GM12878 (cell line): ENCODE results near the gene PEX12. TPM values are rescaled to one million over a fixed set of nuclear protein-coding genes. Genes with fewer than 3 reads are reported as not detected.

Experiments
- ATAC-seq: fragments of 200-7000 bp; cut with Tn5 transposase; 3 replicates; pipeline ENCODE4 v1.9.1; 2020; ENCODE audit warnings: mild to moderate bottlenecking, moderate library complexity
- BruUV-seq: library from RNA; stranded (reverse); fragments of 400-500 nt; replicated peaks from 2 replicates; lab custom pipeline; 2021; lab: Mats Ljungman, UMichigan
- CTCF ChIA-PET: fragments of 300-600 bp; sonication (Branson Sonifier 250); formaldehyde crosslinking; extraction: SDS; loops from one replicate; lab custom pipeline; 2021; ENCODE audit warnings: inconsistent platforms; lab: Yijun Ruan, JAX
- POLR2A ChIA-PET: fragments of 350-600 bp; formaldehyde crosslinking; extraction: SDS; loops from one replicate; lab custom pipeline; 2021; ENCODE audit warnings: inconsistent platforms; lab: Charles Lee
- RAD21 ChIA-PET: fragments of 300-600 bp; sonication (Branson Sonifier 250); formaldehyde crosslinking; loops from one replicate; lab custom pipeline; 2023; ENCODE audit warnings: antibody characterized with exemption; ENCODE audit not compliant: unreplicated experiment; lab: Charles Lee
- SMC1A ChIA-PET: fragments of 300-600 bp; sonication (Branson Sonifier 250); formaldehyde crosslinking; loops from one replicate; lab custom pipeline; 2023; ENCODE audit not compliant: unreplicated experiment, uncharacterized antibody; lab: Charles Lee
- DNase-seq: peaks from one replicate; pipeline ENCODE4 v3.0.0-alpha.2; 2011; ENCODE audit warnings: low read depth, low spot score
- FAIRE-seq: peaks from 3 replicates; lab custom pipeline; 2011; peaks lifted over from hg19 to GRCh38; lab: Jason Lieb, UNC
- H2AFZ ChIP-seq: 2 replicates; pipeline ENCODE4 v1.6.0; 2011; ENCODE audit warnings: low read depth, low read length, control low read depth; ENCODE audit not compliant: control insufficient read depth
- H3K27ac ChIP-seq: 2 replicates; pipeline ENCODE4 v1.5.1; 2011; ENCODE audit warnings: control low read depth; ENCODE audit not compliant: control insufficient read depth, insufficient read depth
- H3K27me3 ChIP-seq, 2 experiments: replicated peaks in 1 of 2; 2 replicates each; pipeline versions ENCODE4 v1.6.0 to v1.6.1; 2011; ENCODE audit warnings: low read length in 1 of 2; ENCODE audit not compliant: control insufficient read depth in 2 of 2, insufficient read depth in 2 of 2
- H3K36me3 ChIP-seq, 2 experiments: 2 replicates each; pipeline ENCODE4 v1.5.1; 2011; ENCODE audit warnings: low read length in 1 of 2; ENCODE audit not compliant: control insufficient read depth in 2 of 2, insufficient read depth in 2 of 2
- H3K4me1 ChIP-seq: 2 replicates; pipeline ENCODE4 v1.6.1; 2011; ENCODE audit warnings: mild to moderate bottlenecking, low read length, moderate library complexity, mixed read lengths; ENCODE audit not compliant: control insufficient read depth, insufficient read depth
- H3K4me2 ChIP-seq: 2 replicates; pipeline ENCODE4 v1.6.0; 2011; ENCODE audit warnings: control low read depth; ENCODE audit not compliant: control insufficient read depth, insufficient read depth
- H3K4me3 ChIP-seq: fragments of 200-600 bp; sonication (generic); 2 replicates; pipeline ENCODE4 v1.5.1; 2016
- H3K79me2 ChIP-seq: 2 replicates; pipeline ENCODE4 v1.6.0; 2011; ENCODE audit warnings: low read length; ENCODE audit not compliant: control insufficient read depth, insufficient read depth
- H3K9ac ChIP-seq: 2 replicates; pipeline ENCODE4 v1.8.0; 2011; ENCODE audit warnings: low read length, control low read depth, mixed read lengths; ENCODE audit not compliant: control insufficient read depth, insufficient read depth
- H3K9me3 ChIP-seq: replicated peaks from 3 replicates; pipeline ENCODE4 v1.5.1; 2011; ENCODE audit warnings: mild to moderate bottlenecking, low read length; ENCODE audit not compliant: control insufficient read depth, insufficient read depth
- H4K20me1 ChIP-seq: 2 replicates; pipeline ENCODE4 v1.6.0; 2011; ENCODE audit not compliant: control insufficient read depth, insufficient read depth
- BHLHE40 ChIP-seq, 2 experiments: fragments of 450-650 bp in 1 of 2; IDR thresholded peaks; 2 replicates each; pipeline ENCODE4 v1.6.1; 2011 to 2017; ENCODE audit warnings: low read depth in 2 of 2, borderline replicate concordance in 1 of 2, improper control_type of control experiment in 1 of 2, low read length in 1 of 2, mild to moderate bottlenecking in 1 of 2
- CBX3 ChIP-seq: fragments of 200-600 bp; sonication (generic); IDR thresholded peaks from 2 replicates; pipeline ENCODE4 v1.6.1; 2016; ENCODE audit warnings: low read depth, borderline replicate concordance
- EGR1 ChIP-seq, 2 experiments: IDR thresholded peaks; 1 replicate in 1 of 2; 2 replicates in 1 of 2; pipeline ENCODE4 v1.6.1; 2011 to 2012; ENCODE audit warnings: low read depth in 2 of 2, low read length in 2 of 2, borderline replicate concordance in 1 of 2, mild to moderate bottlenecking in 1 of 2, moderate library complexity in 1 of 2
- WGBS: methylation state at CpG from one replicate; pipeline ENCODE4 v1.1.6; 2016; ENCODE audit warnings: low lambda C conversion rate; ENCODE audit not compliant: insufficient replicate concordance, insufficient coverage; ENCODE audit errors: missing lambda C conversion rate; 5-methylcytosine and 5-hydroxymethylcytosine counted together
- in situ Hi-C: fragments of 300-500 bp; cut with MboI; formaldehyde crosslinking; loops from 9 replicates; pipeline ENCODE4 v1.14.3; 2018; ENCODE audit warnings: mixed read lengths
- intact Hi-C: fragments of 100-400 bp; cut with micrococcal nuclease; formaldehyde crosslinking; loops from one replicate; pipeline ENCODE4 v1.14.2; 2022; ENCODE audit not compliant: unreplicated experiment
- polyA plus RNA-seq, 11 experiments: library from polyadenylated mRNA; depleted of rRNA in 4 of 11; unstranded in 6 of 11; stranded (reverse) in 5 of 11; fragments of >200 nt; fragmentation: Nextera tagmentation in 4 of 11; fragmentation: Illumina TruSeq in 1 of 11; extraction: Ambion mirVana in 4 of 11; extraction: Trizol in 1 of 11; gene quantifications; 1 replicate in 1 of 11; 2 replicates in 10 of 11; pipeline versions ENCODE4 v1.2.1 to v1.2.3, GENCODE V29; 2011 to 2016; ENCODE audit warnings: inconsistent platforms in 2 of 11, missing spikeins in 2 of 11, low read depth in 1 of 11
- total RNA-seq, 4 experiments: library from RNA; depleted of rRNA in 3 of 4; stranded (reverse); fragments of >200 nt in 3 of 4; fragmentation: Illumina TruSeq in 1 of 4; extraction: Trizol in 1 of 4; gene quantifications; 2 replicates each; pipeline versions ENCODE4 v1.2.1 to v1.2.3, GENCODE V29; 2013 to 2021
- TF ChIP-seq, protein P1 (sequence below): IDR thresholded peaks from 2 replicates; pipeline ENCODE4 v1.6.1; 2012; ENCODE audit warnings: low read depth, low read length, improper control_type of control experiment
- TF ChIP-seq, protein P2 (sequence below): fragments of 450-650 bp; IDR thresholded peaks from 2 replicates; pipeline ENCODE4 v1.6.1; 2016; ENCODE audit warnings: mild to moderate bottlenecking, moderate library complexity, borderline replicate concordance

PEX12 gene
- total and polyA plus RNA-seq, 10 of the 15 experiments (the other 5 are each of a cell fraction or from before 2014, with no cell fraction given): 2.9 to 15.8 (median 4.6) TPM

DNA sequence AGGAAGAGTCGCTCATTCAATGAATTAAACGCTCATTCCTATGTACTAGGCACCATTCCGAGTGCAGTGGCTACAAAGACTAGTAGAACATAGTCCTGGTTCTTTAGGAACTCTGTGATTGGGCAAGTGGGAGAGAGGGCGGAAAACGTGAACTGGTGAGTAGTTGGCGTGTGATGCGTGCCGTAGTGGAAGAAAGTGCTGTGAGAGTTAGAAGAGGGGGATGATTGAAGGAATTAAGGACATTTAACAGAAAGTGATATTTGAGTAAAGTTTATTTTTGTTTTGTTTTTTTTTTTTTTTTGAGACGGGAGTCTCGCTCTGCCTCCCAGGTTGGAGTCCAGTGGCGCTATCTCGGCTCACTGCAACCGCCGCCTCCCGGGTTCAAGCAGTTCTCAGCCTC, 9.8 kb downstream of the PEX12 start:
- H3K79me2 ChIP-seq: peaks cover 24% of the 10 kb centered on the region
- H3K36me3 ChIP-seq: no peaks in the 10 kb centered on the region
- H2AFZ ChIP-seq: peak overlapping the region; percentile 71
- H3K4me1 ChIP-seq: peaks cover 3% of the 10 kb centered on the region; the same call in 1 of the 2 replicates
- H3K4me3 ChIP-seq: peak overlapping the region; percentile 92
- H3K9ac ChIP-seq: peak overlapping the region; percentile 88
- intact Hi-C loops: no loop called here
- ChIA-PET POLR2A (interaction anchor here (0.6 to 2.7 kb wide), 7 partner anchors 8 to 406 kb away, joined by 3 to 16 read pairs (median 6); partner anchors contain the start of gene PEX12), RAD21 (no interaction called here), SMC1A (interaction anchor here (1.0 to 2.1 kb wide), 4 partner anchors 8 to 80 kb away, joined by 4 to 6 read pairs (median 4); partner anchors contain the start of gene PEX12), CTCF (interaction anchor here (1.2 kb wide), 1 partner anchor 33 kb away, joined by 3 read pairs; no protein-coding TSS in a partner anchor)
- DNase-seq (no peak), FAIRE-seq (no peak), ATAC-seq (peak; percentile 65)
- H3K4me2 ChIP-seq: peak overlapping the region; percentile 91
- H4K20me1 ChIP-seq: no peaks in the 10 kb centered on the region
- WGBS: 3% methylated on average over 8 of the region's 15 CpGs
- in situ Hi-C loops: no loop called here
- BruUV-seq: no TSS peak
- peak overlapping the region; percentile 80 for H3K27ac ChIP-seq
- TF ChIP-seq EGR1 (IDR thresholded peaks at IDR 0.05; ENCODE audit: borderline replicate concordance in 1 of 2, low read depth in 2 of 2, low read length in 2 of 2): no peak
- no peak for TF ChIP-seq CBX3
- TF ChIP-seq, protein P1, sequence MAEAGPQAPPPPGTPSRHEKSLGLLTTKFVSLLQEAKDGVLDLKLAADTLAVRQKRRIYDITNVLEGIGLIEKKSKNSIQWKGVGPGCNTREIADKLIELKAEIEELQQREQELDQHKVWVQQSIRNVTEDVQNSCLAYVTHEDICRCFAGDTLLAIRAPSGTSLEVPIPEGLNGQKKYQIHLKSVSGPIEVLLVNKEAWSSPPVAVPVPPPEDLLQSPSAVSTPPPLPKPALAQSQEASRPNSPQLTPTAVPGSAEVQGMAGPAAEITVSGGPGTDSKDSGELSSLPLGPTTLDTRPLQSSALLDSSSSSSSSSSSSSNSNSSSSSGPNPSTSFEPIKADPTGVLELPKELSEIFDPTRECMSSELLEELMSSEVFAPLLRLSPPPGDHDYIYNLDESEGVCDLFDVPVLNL: 0 out of 2 replicates have a peak, but pooled peaks have one; percentile 5
- TF ChIP-seq BHLHE40 (IDR thresholded peaks at IDR 0.05; ENCODE audit: borderline replicate concordance in 1 of 2, low read depth in 2 of 2, low read length in 1 of 2): peak; percentile 23 to 40; a peak in 2 of 4 replicates
- TF ChIP-seq, protein P2, sequence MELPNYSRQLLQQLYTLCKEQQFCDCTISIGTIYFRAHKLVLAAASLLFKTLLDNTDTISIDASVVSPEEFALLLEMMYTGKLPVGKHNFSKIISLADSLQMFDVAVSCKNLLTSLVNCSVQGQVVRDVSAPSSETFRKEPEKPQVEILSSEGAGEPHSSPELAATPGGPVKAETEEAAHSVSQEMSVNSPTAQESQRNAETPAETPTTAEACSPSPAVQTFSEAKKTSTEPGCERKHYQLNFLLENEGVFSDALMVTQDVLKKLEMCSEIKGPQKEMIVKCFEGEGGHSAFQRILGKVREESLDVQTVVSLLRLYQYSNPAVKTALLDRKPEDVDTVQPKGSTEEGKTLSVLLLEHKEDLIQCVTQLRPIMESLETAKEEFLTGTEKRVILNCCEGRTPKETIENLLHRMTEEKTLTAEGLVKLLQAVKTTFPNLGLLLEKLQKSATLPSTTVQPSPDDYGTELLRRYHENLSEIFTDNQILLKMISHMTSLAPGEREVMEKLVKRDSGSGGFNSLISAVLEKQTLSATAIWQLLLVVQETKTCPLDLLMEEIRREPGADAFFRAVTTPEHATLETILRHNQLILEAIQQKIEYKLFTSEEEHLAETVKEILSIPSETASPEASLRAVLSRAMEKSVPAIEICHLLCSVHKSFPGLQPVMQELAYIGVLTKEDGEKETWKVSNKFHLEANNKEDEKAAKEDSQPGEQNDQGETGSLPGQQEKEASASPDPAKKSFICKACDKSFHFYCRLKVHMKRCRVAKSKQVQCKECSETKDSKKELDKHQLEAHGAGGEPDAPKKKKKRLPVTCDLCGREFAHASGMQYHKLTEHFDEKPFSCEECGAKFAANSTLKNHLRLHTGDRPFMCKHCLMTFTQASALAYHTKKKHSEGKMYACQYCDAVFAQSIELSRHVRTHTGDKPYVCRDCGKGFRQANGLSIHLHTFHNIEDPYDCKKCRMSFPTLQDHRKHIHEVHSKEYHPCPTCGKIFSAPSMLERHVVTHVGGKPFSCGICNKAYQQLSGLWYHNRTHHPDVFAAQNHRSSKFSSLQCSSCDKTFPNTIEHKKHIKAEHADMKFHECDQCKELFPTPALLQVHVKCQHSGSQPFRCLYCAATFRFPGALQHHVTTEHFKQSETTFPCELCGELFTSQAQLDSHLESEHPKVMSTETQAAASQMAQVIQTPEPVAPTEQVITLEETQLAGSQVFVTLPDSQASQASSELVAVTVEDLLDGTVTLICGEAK: peak; percentile 36; the same call in 1 of the 2 replicates
- H3K27me3 ChIP-seq: no peaks in the 10 kb centered on the region; a peak in 1 of 4 replicates
- no peaks in the 10 kb centered on the region for H3K9me3 ChIP-seq
